ENCODE data around the gene CNIH3. TPM values are rescaled to one million over a fixed set of nuclear protein-coding genes. Genes with fewer than 3 reads are reported as not detected.

The CNIH3 gene
- total RNA-seq, 1 experiment from 2014 or later, result 3.7 TPM

DNA sequence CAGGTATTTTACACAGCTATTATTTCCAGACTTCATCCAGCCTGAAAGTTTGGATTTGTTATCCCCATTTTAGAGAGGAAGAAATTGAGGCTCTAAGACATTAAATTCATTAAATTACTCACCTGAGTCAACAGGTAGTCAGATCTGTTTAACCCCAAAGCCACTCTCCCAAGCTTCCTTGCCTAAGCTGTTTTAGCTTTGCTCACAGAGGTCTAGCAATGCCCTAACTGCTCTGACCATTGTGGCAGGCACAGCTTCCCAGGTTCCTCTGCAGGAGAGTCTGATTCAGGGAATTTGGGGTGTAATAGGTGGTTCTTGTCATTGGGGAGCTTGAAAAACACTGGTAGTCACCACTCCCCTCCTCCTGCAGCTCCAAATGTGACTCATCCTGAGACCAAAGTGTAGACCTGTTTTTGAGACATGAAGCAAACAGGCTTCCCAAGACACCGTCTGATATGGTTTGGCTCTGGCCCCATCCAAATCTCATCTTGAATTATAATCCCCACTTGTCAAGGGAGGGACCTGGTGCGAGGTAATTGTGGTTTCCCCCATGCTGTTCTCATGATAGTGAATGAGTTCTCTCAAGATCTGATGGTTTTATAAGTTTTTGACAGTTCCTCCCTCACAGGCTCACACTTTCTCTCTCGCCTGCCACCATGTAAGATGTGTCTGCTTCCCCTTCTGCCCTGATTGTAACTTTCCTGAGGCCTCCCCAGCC is 170.6 kb downstream of the CNIH3 start:
- no peak overlapping the region for H3K27ac ChIP-seq (ENCODE audit: low read length)
- no TSS peak for BruUV-seq (replicated peaks)
- H3K4me3 ChIP-seq (ENCODE audit: low read depth in 2 of 2, low read length in 2 of 2), result no peak overlapping the region
- no peaks in the 10 kb centered on the region for H3K36me3 ChIP-seq (ENCODE audit: control insufficient read depth, insufficient read depth, low read length)
- in situ Hi-C loops (cut with HindIII; ENCODE audit: low pct_unique_long_range_greater_than_20kb, low sequenced_read_pairs), result no loop called here
- CTCF ChIA-PET, result no interaction called here
- H3K9me3 ChIP-seq (ENCODE audit: control insufficient read depth, insufficient read depth, low read depth, low read length), result no peaks in the 10 kb centered on the region
- 0 out of 2 replicates have a peak, but pooled peaks cover 2% of the 10 kb centered on the region for H3K27me3 ChIP-seq (ENCODE audit: control insufficient read depth, insufficient read depth, low read length)
- POLR2A ChIA-PET, result no interaction called here
- no peaks in the 10 kb centered on the region for H3K4me1 ChIP-seq (ENCODE audit: control insufficient read depth, insufficient read depth, low read length)
- intact Hi-C loops (cut with micrococcal nuclease; ENCODE audit: unreplicated experiment), result no loop called here
- ATAC-seq (no peak), DNase-seq (ENCODE audit: low read depth, low spot score) (no peak)
- no peak for TF ChIP-seq POLR2AphosphoS5 (IDR thresholded peaks at IDR 0.05; ENCODE audit: low read depth, low read length)
- TF ChIP-seq, protein P1, sequence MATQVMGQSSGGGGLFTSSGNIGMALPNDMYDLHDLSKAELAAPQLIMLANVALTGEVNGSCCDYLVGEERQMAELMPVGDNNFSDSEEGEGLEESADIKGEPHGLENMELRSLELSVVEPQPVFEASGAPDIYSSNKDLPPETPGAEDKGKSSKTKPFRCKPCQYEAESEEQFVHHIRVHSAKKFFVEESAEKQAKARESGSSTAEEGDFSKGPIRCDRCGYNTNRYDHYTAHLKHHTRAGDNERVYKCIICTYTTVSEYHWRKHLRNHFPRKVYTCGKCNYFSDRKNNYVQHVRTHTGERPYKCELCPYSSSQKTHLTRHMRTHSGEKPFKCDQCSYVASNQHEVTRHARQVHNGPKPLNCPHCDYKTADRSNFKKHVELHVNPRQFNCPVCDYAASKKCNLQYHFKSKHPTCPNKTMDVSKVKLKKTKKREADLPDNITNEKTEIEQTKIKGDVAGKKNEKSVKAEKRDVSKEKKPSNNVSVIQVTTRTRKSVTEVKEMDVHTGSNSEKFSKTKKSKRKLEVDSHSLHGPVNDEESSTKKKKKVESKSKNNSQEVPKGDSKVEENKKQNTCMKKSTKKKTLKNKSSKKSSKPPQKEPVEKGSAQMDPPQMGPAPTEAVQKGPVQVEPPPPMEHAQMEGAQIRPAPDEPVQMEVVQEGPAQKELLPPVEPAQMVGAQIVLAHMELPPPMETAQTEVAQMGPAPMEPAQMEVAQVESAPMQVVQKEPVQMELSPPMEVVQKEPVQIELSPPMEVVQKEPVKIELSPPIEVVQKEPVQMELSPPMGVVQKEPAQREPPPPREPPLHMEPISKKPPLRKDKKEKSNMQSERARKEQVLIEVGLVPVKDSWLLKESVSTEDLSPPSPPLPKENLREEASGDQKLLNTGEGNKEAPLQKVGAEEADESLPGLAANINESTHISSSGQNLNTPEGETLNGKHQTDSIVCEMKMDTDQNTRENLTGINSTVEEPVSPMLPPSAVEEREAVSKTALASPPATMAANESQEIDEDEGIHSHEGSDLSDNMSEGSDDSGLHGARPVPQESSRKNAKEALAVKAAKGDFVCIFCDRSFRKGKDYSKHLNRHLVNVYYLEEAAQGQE (IDR thresholded peaks at IDR 0.05; ENCODE audit: insufficient read depth in 1 of 2, low read depth in 2 of 2, low read length in 1 of 2), result no peak

DNA sequence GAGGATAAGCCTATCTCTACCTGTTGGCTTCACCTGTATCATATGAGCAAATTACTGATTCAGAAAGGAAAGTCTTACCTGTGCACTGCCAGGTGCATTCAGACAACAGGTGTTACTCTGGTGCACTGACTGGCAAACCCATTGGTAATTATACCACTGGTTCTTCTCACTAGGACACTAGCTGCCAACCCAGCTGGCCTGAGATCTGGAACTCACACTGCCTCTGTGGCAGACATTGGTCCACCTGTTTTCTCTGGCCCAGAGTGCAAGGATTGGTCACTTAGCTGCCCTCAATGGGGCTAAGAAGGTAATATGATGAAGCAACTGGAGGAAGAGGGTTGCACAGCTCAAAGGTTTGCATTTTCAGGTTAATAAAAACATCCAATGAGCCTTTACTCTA is 173.2 kb downstream of the CNIH3 start:
- H3K27me3 ChIP-seq (ENCODE audit: control insufficient read depth, insufficient read depth, low read length), result no peaks in the 10 kb centered on the region
- POLR2A ChIA-PET, result no interaction called here
- no peak overlapping the region for H3K4me3 ChIP-seq (ENCODE audit: low read depth in 2 of 2, low read length in 2 of 2)
- H3K9me3 ChIP-seq (ENCODE audit: control insufficient read depth, insufficient read depth, low read depth, low read length), result no peaks in the 10 kb centered on the region
- CTCF ChIA-PET, result no interaction called here
- ATAC-seq (no peak), DNase-seq (ENCODE audit: low read depth, low spot score) (no peak)
- no peaks in the 10 kb centered on the region for H3K4me1 ChIP-seq (ENCODE audit: control insufficient read depth, insufficient read depth, low read length)
- intact Hi-C loops (cut with micrococcal nuclease; ENCODE audit: unreplicated experiment) (no loop called here), in situ Hi-C loops (cut with HindIII; ENCODE audit: low pct_unique_long_range_greater_than_20kb, low sequenced_read_pairs) (no loop called here)
- H3K27ac ChIP-seq (ENCODE audit: low read length), result no peak overlapping the region
- no TSS peak for BruUV-seq (replicated peaks)
- TF ChIP-seq SIN3A (IDR thresholded peaks at IDR 0.05; ENCODE audit: borderline replicate concordance, insufficient read depth, low read depth, low read length), result no peak
- TF ChIP-seq, protein P2, sequence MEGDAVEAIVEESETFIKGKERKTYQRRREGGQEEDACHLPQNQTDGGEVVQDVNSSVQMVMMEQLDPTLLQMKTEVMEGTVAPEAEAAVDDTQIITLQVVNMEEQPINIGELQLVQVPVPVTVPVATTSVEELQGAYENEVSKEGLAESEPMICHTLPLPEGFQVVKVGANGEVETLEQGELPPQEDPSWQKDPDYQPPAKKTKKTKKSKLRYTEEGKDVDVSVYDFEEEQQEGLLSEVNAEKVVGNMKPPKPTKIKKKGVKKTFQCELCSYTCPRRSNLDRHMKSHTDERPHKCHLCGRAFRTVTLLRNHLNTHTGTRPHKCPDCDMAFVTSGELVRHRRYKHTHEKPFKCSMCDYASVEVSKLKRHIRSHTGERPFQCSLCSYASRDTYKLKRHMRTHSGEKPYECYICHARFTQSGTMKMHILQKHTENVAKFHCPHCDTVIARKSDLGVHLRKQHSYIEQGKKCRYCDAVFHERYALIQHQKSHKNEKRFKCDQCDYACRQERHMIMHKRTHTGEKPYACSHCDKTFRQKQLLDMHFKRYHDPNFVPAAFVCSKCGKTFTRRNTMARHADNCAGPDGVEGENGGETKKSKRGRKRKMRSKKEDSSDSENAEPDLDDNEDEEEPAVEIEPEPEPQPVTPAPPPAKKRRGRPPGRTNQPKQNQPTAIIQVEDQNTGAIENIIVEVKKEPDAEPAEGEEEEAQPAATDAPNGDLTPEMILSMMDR (IDR thresholded peaks at IDR 0.05), result no peak
- no peak for TF ChIP-seq TCF7L2 (IDR thresholded peaks at IDR 0.05; ENCODE audit: low read depth, low read length)
- TF ChIP-seq POLR2AphosphoS5 (IDR thresholded peaks at IDR 0.05; ENCODE audit: low read depth, low read length), result no peak
- TF ChIP-seq, protein P1 (IDR thresholded peaks at IDR 0.05; ENCODE audit: insufficient read depth in 1 of 2, low read depth in 2 of 2, low read length in 1 of 2), result no peak
- no peaks in the 10 kb centered on the region for H3K36me3 ChIP-seq (ENCODE audit: control insufficient read depth, insufficient read depth, low read length)

Other genes with a start within 250 kb of the CNIH3 start
- gene WDR26, start 181.5 kb upstream of the CNIH3 start, total RNA-seq (2021; ENCODE audit: unreplicated experiment), result 91.3 TPM